Measurements from ENCODE around the gene LTB.

DNA sequence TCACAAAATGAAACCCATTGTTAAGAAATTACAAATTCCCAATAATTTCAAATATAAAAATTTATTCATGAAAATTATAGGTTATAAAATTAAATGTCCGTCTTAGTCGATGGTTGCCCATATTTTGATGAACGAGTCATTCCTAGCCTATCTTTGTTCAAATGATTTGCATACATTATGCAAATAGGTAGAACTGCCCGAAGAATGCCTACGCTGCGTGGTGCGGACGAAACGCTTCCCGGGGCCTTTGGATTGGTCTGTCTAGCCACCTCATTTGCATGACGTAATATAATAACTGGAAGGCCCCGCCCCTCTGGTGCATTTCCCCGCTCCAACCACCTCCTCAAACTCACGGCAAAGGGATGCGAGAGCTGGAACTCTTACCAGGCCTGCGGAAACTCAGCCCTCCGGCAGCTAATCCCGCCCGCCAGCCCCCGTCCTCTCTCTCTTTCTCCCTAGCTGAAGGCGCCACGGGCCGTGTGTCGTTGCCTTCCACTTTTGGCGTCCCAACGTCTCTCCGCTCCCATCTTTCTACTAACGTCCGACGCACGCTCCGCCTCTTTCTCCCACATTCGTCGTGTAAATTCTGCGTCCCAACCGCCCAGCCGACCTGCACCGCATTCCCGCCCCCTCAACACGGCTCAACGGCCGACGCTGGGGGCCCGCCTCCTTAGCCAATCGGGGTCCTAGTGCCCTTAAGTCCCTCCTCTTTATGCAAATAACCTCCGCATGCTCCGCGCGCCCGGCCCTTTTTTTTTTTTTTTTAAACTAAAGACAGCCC is 37.8 kb upstream of the LTB start:
- TF ChIP-seq YY1 (IDR thresholded peaks at IDR 0.05; ENCODE audit: insufficient read depth, insufficient read length) (no peak), ZNF274 (IDR thresholded peaks at IDR 0.05; ENCODE audit: low read depth, low read length) (no peak)
